ENCODE results near the gene ARHGAP36. TPM values are rescaled to one million over a fixed set of nuclear protein-coding genes. Genes with fewer than 3 reads are reported as not detected.

Gene ARHGAP36
- total RNA-seq, 1 donor from 2014 or later = 0.27 TPM

DNA sequence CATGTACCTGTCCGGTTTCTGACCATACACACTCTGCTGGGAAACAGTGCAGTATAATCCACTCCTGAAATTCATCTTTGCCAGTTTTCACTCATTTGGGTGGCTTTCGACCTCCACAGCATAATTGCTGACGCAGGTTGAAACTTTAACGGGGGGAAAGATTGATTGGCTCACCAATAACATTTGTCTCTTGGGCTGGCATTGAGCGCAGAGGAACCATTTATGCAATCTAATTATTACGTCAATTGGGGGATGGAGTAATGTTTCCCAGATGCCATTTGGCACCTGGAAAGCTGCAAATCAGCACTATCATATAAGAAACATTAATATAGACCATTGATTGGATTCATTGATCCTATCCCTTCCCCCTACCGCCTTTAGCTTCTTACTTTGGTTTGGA is 24.1 kb upstream of the ARHGAP36 start:
- H3K27me3 Mint-ChIP-seq (ENCODE audit: unreplicated experiment) = no peaks in the 10 kb centered on the region
- TF ChIP-seq CTCF (IDR thresholded peaks at IDR 0.05; ENCODE audit: partially characterized antibody, unreplicated experiment) = no peak
- H3K4me3 Mint-ChIP-seq (ENCODE audit: unreplicated experiment) = no peak overlapping the region
- no peaks in the 10 kb centered on the region for H3K4me1 Mint-ChIP-seq (ENCODE audit: low read depth, unreplicated experiment)
- H3K9me3 Mint-ChIP-seq (ENCODE audit: unreplicated experiment) = no peaks in the 10 kb centered on the region
- H3K36me3 Mint-ChIP-seq (ENCODE audit: unreplicated experiment) = no peaks in the 10 kb centered on the region
- no peak overlapping the region for H3K27ac Mint-ChIP-seq (ENCODE audit: unreplicated experiment)
- no peak for DNase-seq

DNA sequence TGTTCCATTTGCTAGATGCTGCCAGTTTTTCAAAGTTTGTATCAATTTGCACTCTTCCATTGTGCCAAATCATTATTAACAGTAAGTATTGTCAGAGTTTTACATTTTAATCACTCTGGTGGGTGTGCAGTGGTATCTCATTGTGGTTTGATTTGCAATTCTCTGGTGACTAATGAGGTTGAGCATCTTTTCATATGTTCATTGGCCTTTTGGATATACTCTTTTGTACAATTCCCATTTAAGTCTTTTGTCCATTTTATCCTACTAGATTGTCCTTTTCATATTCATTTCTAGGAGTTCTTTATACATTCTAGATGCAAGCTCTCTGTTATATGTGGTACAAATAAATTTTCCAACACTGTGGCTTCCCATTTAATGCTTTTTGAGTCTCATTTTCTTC is 17.4 kb upstream of the ARHGAP36 start:
- H3K36me3 Mint-ChIP-seq (ENCODE audit: unreplicated experiment) = no peaks in the 10 kb centered on the region
- no peak for DNase-seq
- TF ChIP-seq CTCF (IDR thresholded peaks at IDR 0.05; ENCODE audit: partially characterized antibody, unreplicated experiment) = no peak
- H3K27ac Mint-ChIP-seq (ENCODE audit: unreplicated experiment) = no peak overlapping the region
- no peaks in the 10 kb centered on the region for H3K9me3 Mint-ChIP-seq (ENCODE audit: unreplicated experiment)
- no peak overlapping the region for H3K4me3 Mint-ChIP-seq (ENCODE audit: unreplicated experiment)
- H3K27me3 Mint-ChIP-seq (ENCODE audit: unreplicated experiment) = peaks cover 3% of the 10 kb centered on the region
- peaks cover 6% of the 10 kb centered on the region for H3K4me1 Mint-ChIP-seq (ENCODE audit: low read depth, unreplicated experiment)

GRCh38 chrX:131041667-131042066 is 16.5 kb upstream of the ARHGAP36 start:
- no peak for TF ChIP-seq CTCF (IDR thresholded peaks at IDR 0.05; ENCODE audit: partially characterized antibody, unreplicated experiment)
- Mint-ChIP-seq H3K36me3 (ENCODE audit: unreplicated experiment) (no peaks in the 10 kb centered on the region), H3K4me1 (ENCODE audit: low read depth, unreplicated experiment) (peaks cover 13% of the 10 kb centered on the region), H3K9me3 (ENCODE audit: unreplicated experiment) (no peaks in the 10 kb centered on the region), H3K27ac (ENCODE audit: unreplicated experiment) (no peak overlapping the region), H3K27me3 (ENCODE audit: unreplicated experiment) (peaks cover 3% of the 10 kb centered on the region), H3K4me3 (ENCODE audit: unreplicated experiment) (no peak overlapping the region)
- DNase-seq = no peak

- Mint-ChIP-seq H3K4me1 (ENCODE audit: low read depth, unreplicated experiment) (peaks cover 17% of the 10 kb centered on the region), H3K27ac (ENCODE audit: unreplicated experiment) (peak overlapping the region; percentile 56), H3K36me3 (ENCODE audit: unreplicated experiment) (peaks cover 5% of the 10 kb centered on the region), H3K9me3 (ENCODE audit: unreplicated experiment) (no peaks in the 10 kb centered on the region), H3K4me3 (ENCODE audit: unreplicated experiment) (peak overlapping the region; percentile 14), H3K27me3 (ENCODE audit: unreplicated experiment) (peaks cover 5% of the 10 kb centered on the region)
- DNase-seq = peak; percentile 25
- no peak for TF ChIP-seq CTCF (IDR thresholded peaks at IDR 0.05; ENCODE audit: partially characterized antibody, unreplicated experiment)
Measured at GRCh38 chrX:131045726-131046125, 12.4 kb upstream of the ARHGAP36 start.

DNA sequence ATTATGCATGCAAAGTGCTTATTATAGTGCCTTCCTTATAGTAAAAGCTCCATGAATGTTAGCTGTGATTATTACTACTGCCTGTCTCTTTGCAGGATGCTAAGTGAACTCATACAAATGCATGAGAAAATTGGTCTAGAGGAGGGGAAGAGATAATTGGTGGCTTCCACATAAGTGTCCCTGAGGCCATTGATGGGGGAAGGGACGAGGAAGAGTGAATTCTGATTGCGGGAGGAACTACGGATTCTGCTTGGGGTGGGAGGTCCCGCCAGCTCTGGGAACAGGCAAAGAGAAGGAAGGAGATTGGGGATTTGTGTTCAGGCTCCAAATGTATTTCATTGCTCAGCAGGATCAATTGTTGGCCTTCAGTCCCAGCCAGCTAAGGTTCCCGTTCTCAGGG is 11.6 kb upstream of the ARHGAP36 start:
- no peak for TF ChIP-seq CTCF (IDR thresholded peaks at IDR 0.05; ENCODE audit: partially characterized antibody, unreplicated experiment)
- no peak for DNase-seq
- Mint-ChIP-seq H3K4me1 (ENCODE audit: low read depth, unreplicated experiment) (peaks cover 17% of the 10 kb centered on the region), H3K27me3 (ENCODE audit: unreplicated experiment) (peaks cover 5% of the 10 kb centered on the region), H3K36me3 (ENCODE audit: unreplicated experiment) (peaks cover 5% of the 10 kb centered on the region), H3K9me3 (ENCODE audit: unreplicated experiment) (no peaks in the 10 kb centered on the region), H3K4me3 (ENCODE audit: unreplicated experiment) (peak overlapping the region; percentile 48), H3K27ac (ENCODE audit: unreplicated experiment) (peak overlapping the region; percentile 56)

Measured in glutamatergic neuron (in vitro differentiated cells).